D721Med (cell line): ENCODE data around the gene MED16.

Experiments
- DNase-seq: peaks from one replicate; pipeline ENCODE4 v3.0.0; 2011; ENCODE audit warnings: low spot score; ENCODE audit not compliant: insufficient read length
- FAIRE-seq: peaks from 2 replicates; lab custom pipeline; 2011; peaks lifted over from hg19 to GRCh38; lab: Jason Lieb, UNC
- TF ChIP-seq, protein P1 (sequence below): IDR thresholded peaks from 2 replicates; pipeline ENCODE4 v1.5.1; 2012; ENCODE audit warnings: mild to moderate bottlenecking, control low read depth; ENCODE audit not compliant: insufficient read depth; ENCODE audit errors: missing control alignments

MED16 gene

GRCh38 chr19:938233-938923 lies 45.4 kb upstream of the MED16 start:
- TF ChIP-seq, protein P1, sequence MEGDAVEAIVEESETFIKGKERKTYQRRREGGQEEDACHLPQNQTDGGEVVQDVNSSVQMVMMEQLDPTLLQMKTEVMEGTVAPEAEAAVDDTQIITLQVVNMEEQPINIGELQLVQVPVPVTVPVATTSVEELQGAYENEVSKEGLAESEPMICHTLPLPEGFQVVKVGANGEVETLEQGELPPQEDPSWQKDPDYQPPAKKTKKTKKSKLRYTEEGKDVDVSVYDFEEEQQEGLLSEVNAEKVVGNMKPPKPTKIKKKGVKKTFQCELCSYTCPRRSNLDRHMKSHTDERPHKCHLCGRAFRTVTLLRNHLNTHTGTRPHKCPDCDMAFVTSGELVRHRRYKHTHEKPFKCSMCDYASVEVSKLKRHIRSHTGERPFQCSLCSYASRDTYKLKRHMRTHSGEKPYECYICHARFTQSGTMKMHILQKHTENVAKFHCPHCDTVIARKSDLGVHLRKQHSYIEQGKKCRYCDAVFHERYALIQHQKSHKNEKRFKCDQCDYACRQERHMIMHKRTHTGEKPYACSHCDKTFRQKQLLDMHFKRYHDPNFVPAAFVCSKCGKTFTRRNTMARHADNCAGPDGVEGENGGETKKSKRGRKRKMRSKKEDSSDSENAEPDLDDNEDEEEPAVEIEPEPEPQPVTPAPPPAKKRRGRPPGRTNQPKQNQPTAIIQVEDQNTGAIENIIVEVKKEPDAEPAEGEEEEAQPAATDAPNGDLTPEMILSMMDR, result no peak
- DNase-seq (no peak), FAIRE-seq (no peak)

DNA sequence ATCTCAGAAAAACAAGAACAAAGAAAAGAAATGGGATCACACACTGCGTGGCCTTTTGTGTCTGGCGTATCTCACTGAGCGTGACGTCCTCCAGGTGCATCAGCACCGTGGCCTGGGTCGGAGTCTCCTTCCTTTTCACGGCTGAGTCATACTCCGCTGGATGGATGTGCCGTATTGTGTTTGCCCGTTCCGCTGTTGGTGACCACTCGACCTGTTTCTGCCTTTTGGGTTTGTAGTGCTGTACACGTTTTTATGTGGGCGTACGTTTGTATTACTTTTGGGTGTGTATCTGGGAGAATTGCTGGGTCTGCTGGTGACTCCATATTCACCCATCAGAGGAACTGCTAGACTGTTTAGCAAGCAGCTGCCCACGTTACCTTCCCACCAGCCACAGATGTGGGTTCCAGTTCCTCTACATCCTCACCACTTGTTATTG lies 44.3 kb upstream of the MED16 start:
- TF ChIP-seq, protein P1, result no peak
- no peak for DNase-seq
- FAIRE-seq, result no peak

DNA sequence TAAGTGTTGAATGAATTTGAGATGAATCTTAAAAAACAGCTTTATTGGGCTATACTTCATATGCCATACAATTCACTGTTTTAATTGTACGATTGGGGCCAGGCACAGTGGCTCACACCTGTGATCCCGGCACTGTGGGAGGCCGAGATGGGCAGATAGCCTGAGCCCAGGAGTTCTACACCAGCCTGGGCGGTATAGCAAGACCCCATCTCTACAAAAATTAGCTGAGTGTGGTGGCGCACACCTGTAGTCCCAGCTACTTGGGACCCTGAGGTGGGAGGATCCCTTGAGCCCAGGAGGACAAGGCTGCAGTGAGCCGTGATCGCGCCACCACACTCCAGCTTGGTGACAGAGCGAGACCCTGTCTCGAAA lies 43.2 kb upstream of the MED16 start:
- no peak for FAIRE-seq
- TF ChIP-seq, protein P1, result no peak

DNA sequence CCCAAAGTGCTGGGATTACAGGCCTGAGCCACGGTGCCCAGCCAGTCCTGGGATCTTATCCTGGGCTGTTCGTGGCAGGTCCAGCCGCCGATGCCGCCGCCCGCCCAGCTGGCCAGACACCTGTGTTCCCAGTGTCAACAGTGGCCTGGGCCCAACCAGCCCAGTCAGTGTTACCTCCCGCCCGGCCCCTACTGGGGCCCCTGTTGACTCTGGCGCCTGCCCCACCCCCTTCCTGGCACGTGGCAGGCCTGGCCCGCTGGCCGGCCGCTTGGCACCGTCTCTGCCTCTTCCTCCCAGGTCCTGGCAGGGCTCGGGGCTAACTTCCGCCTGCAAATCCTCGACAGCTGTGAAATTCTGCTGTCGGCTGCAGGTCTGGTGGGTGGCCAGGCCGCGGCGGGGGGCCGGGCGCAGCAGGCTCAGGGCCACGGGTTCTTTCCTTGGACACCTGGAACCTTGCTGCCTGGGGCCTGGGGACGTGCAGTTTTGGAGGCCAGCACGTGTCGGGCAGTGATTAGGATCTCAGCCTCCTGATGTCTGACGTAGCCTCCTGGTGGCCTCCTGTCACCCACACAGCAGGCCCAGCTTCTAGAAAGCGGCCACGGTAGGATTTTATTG lies 42.0 kb upstream of the MED16 start:
- TF ChIP-seq, protein P1, result no peak
- FAIRE-seq, result no peak
- DNase-seq, result no peak

More for the DNA sequence above, 43.2 kb upstream of the MED16 start:
- no peak for DNase-seq

DNA sequence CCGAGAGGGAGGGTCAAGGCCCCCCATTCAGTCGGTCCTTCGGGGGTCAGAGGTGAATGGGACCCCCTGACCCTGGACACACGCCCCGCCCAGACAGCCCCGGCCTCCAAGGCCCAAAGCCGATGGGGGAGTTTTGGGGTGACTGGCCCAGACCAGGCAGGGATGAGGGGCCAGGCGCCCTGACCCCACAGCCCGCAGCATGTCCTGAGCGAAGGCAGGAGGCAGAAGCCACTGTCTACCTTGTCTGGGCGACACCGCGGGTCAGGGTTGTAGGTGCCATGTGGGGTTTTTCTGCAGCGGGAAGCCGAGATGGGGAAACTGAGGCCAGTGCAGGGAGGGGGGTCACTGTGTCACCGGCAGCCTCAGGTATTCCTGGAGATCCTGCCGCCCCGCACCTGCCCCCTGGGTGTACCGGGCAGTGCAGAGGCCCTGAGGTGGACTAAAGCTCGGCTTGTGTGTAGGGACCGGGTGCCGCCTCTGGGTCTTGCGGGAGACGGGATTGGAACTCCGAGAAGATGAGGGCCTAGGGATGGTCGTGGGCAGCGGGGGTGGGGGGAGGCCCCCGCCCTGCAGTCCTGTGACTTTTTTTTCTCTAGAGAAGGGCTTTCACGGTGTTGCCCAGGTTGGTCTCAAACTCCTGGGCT lies 41.3 kb upstream of the MED16 start:
- DNase-seq, result no peak
- no peak for FAIRE-seq
- TF ChIP-seq, protein P1, result no peak

DNA sequence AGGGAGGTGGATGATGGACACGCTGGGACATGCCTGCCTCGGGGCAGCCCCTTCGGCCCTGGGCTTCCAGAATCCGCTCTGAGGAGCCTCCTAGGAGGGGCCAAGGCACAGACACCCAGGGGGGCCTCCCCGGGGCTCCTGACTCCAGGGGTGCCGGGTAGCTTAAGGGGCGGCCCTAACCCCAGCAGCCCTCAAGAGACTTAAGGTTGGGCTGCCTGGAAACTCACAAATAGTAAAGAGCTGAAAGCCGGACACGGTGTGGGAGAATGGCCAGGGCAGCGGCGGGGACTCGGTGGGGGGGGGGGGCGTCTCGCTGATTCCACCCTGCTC lies 40.5 kb upstream of the MED16 start:
- DNase-seq (no peak), FAIRE-seq (no peak)
- TF ChIP-seq, protein P1, result no peak
